ENCODE results near the gene ZNF362. TPM values are rescaled to one million over a fixed set of nuclear protein-coding genes. Genes with fewer than 3 reads are reported as not detected.

The ZNF362 gene
- total and polyA plus RNA-seq, 2 experiments from 2014 or later = 11.0 to 12.9 TPM

DNA sequence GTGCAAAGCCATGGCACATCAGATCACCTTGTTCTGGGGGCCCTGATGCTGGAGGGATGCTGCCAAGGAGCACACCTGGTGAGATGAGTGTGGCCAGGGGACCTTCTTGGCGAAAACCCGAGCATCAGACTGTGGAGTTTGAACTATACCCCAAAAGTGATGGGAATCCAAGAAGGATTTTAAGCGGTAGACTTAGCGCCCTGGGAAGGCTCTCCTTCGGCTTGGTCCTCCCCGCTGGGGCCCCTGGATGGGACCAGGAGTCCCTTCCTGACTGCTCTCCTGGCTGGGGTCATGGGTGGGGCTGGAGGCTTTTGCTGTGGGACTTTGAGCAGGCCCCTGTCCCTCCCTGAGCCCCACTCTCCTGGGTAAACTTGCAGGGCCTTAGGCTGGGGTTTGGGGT lies 10.5 kb downstream of the ZNF362 start (continued):
- TF ChIP-seq, protein P1, sequence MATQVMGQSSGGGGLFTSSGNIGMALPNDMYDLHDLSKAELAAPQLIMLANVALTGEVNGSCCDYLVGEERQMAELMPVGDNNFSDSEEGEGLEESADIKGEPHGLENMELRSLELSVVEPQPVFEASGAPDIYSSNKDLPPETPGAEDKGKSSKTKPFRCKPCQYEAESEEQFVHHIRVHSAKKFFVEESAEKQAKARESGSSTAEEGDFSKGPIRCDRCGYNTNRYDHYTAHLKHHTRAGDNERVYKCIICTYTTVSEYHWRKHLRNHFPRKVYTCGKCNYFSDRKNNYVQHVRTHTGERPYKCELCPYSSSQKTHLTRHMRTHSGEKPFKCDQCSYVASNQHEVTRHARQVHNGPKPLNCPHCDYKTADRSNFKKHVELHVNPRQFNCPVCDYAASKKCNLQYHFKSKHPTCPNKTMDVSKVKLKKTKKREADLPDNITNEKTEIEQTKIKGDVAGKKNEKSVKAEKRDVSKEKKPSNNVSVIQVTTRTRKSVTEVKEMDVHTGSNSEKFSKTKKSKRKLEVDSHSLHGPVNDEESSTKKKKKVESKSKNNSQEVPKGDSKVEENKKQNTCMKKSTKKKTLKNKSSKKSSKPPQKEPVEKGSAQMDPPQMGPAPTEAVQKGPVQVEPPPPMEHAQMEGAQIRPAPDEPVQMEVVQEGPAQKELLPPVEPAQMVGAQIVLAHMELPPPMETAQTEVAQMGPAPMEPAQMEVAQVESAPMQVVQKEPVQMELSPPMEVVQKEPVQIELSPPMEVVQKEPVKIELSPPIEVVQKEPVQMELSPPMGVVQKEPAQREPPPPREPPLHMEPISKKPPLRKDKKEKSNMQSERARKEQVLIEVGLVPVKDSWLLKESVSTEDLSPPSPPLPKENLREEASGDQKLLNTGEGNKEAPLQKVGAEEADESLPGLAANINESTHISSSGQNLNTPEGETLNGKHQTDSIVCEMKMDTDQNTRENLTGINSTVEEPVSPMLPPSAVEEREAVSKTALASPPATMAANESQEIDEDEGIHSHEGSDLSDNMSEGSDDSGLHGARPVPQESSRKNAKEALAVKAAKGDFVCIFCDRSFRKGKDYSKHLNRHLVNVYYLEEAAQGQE (IDR thresholded peaks at IDR 0.05; ENCODE audit: unreplicated experiment) = no peak
- TF ChIP-seq, protein P2, sequence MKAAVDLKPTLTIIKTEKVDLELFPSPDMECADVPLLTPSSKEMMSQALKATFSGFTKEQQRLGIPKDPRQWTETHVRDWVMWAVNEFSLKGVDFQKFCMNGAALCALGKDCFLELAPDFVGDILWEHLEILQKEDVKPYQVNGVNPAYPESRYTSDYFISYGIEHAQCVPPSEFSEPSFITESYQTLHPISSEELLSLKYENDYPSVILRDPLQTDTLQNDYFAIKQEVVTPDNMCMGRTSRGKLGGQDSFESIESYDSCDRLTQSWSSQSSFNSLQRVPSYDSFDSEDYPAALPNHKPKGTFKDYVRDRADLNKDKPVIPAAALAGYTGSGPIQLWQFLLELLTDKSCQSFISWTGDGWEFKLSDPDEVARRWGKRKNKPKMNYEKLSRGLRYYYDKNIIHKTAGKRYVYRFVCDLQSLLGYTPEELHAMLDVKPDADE (IDR thresholded peaks at IDR 0.05) = no peak
- TF ChIP-seq EZH2 (IDR thresholded peaks at IDR 0.05; ENCODE audit: low read depth, unreplicated experiment) (no peak), POLR2AphosphoS5 (IDR thresholded peaks at IDR 0.05; ENCODE audit: low read depth) (no peak)
- TF ChIP-seq, protein P3, sequence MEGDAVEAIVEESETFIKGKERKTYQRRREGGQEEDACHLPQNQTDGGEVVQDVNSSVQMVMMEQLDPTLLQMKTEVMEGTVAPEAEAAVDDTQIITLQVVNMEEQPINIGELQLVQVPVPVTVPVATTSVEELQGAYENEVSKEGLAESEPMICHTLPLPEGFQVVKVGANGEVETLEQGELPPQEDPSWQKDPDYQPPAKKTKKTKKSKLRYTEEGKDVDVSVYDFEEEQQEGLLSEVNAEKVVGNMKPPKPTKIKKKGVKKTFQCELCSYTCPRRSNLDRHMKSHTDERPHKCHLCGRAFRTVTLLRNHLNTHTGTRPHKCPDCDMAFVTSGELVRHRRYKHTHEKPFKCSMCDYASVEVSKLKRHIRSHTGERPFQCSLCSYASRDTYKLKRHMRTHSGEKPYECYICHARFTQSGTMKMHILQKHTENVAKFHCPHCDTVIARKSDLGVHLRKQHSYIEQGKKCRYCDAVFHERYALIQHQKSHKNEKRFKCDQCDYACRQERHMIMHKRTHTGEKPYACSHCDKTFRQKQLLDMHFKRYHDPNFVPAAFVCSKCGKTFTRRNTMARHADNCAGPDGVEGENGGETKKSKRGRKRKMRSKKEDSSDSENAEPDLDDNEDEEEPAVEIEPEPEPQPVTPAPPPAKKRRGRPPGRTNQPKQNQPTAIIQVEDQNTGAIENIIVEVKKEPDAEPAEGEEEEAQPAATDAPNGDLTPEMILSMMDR (conservative IDR thresholded peaks at IDR 0.05; ENCODE audit: low read depth in 2 of 2) = no peak

DNA sequence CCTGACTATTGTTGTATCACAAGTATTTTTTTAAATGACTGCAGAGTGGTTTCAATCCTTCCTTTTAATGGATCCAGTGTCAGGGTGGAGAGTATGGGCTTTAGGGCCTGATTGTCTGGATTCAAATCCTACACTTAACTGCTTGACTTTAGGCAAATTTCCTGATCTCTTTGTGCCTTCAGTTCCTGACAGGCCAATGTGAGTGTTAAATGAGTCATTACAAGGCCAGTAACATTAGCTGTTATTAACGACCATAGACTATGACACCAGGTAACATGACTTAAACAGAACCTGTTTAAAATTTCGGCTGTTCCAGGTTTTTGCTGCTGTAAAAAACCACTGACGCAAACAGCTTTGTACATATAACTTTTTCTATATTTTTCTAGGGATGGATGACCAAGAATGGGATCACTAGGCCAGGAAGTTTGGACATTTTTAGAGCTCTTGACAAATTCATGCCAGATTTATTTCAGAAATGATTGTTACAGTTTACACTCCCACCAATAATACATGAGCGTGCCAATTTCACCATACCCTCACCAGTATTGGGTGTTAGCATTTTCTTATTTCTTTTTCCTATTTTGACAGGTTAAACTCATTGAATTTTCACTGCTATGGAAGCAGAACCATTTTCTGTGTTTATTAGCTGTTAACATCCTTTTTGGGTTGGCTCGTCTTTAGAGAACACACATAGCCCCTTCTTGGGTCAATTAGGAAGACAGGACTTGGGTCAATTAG lies 11.3 kb downstream of the ZNF362 start:
- DNase-seq (ENCODE audit: low spot score) (no peak), ATAC-seq (no peak)
- H3K9me3 Mint-ChIP-seq = no peaks in the 10 kb centered on the region
- peaks cover 7% of the 10 kb centered on the region for H3K27me3 Mint-ChIP-seq (ENCODE audit: insufficient read depth, low read depth, poor library complexity)
- Histone ChIP-seq H4K20me1 (replicated peaks; ENCODE audit: insufficient read depth) (peaks cover 12% of the 10 kb centered on the region), H3F3A (replicated peaks; ENCODE audit: low read depth) (no peaks in the 10 kb centered on the region), H3K27me3 (ENCODE audit: insufficient read depth) (no peaks in the 10 kb centered on the region), H3K9me2 (ENCODE audit: insufficient read depth) (no peaks in the 10 kb centered on the region), H3K79me2 (replicated peaks; ENCODE audit: insufficient read depth) (peaks cover 13% of the 10 kb centered on the region), H3K4me2 (no peak overlapping the region), H3K4me3 (no peak overlapping the region), H3K27ac (ENCODE audit: low read depth) (no peak overlapping the region), H2AFZ (no peak overlapping the region), H3K36me3 (ENCODE audit: insufficient read depth) (no peaks in the 10 kb centered on the region), H3K4me1 (ENCODE audit: insufficient read depth) (no peaks in the 10 kb centered on the region)
- H3K4me3 Mint-ChIP-seq = no peak overlapping the region
- peaks cover 31% of the 10 kb centered on the region for H3K4me1 Mint-ChIP-seq
- no peak overlapping the region for H3K27ac Mint-ChIP-seq
- H3K36me3 Mint-ChIP-seq (ENCODE audit: low read depth) = peaks cover 12% of the 10 kb centered on the region
- TF ChIP-seq, protein P2 (IDR thresholded peaks at IDR 0.05) = no peak
- no peak for TF ChIP-seq CREB1 (CRISPR knock-in tag; IDR thresholded peaks at IDR 0.05; ENCODE audit: low read depth)
- TF ChIP-seq, protein P3 (conservative IDR thresholded peaks at IDR 0.05; ENCODE audit: low read depth in 2 of 2) = no peak
